ENCODE results near the gene TUBB2A. TPM values are rescaled to one million over a fixed set of nuclear protein-coding genes. Genes with fewer than 3 reads are reported as not detected.

Gene TUBB2A
- total and polyA plus RNA-seq, 2 of the 13 experiments (the other 11 are each of a cell fraction or from before 2014, with no cell fraction given), result 35.3 to 106 TPM

DNA sequence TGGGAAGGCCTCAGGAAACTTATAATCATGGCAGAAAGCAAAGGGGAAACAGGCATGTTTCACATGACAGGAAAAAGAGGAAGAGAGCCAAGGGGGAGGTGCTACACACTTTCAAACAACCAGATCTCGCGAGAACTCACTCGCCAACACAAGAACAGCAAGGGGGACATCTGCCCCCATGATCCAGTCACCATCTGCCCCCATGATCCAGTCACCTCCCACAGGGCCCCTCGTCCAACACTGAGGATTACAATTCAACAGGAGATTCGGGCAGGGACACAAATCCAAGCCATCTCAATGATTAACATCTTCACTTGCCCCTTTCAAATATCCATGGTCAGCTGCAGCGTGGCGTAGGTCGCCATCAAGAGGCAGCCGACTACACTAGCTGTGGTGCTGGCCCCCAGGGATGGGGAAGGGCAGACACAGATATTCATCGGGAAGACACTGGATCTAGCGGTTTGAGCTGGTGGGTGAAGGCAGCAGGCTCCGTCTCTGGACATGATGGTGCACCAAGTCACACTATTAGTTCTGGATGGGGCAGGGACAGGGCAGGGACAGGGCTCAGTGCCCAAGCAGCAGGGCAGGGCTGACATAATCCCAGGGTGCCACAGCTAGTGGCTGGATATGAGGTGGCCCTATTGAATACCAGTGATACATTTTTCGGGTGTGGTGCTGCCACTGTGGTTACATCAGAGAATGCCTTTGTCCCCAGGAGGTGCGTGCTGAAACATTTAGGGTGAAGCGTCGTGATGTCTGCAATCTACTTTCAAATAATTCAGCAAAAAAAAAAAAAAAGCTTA is 38.6 kb upstream of the TUBB2A start (continued):
- no peak for TF ChIP-seq ZNF256 (CRISPR knock-in tag; conservative IDR thresholded peaks at IDR 0.05)
- peak; percentile 74; the same call in 1 of the 2 replicates for TF ChIP-seq SP1 (IDR thresholded peaks at IDR 0.05)
- TF ChIP-seq SP1 (CRISPR knock-in tag; IDR thresholded peaks at IDR 0.05), result peak; percentile 25; the same call in 1 of the 2 replicates
- TF ChIP-seq, protein P1, sequence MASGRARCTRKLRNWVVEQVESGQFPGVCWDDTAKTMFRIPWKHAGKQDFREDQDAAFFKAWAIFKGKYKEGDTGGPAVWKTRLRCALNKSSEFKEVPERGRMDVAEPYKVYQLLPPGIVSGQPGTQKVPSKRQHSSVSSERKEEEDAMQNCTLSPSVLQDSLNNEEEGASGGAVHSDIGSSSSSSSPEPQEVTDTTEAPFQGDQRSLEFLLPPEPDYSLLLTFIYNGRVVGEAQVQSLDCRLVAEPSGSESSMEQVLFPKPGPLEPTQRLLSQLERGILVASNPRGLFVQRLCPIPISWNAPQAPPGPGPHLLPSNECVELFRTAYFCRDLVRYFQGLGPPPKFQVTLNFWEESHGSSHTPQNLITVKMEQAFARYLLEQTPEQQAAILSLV (CRISPR knock-in tag; IDR thresholded peaks at IDR 0.05; ENCODE audit: borderline replicate concordance), result peak; percentile 56; the same call in 1 of the 2 replicates
- peak; percentile 37 for TF ChIP-seq TBX2 (CRISPR knock-in tag; IDR thresholded peaks at IDR 0.05; ENCODE audit: borderline replicate concordance)
- TF ChIP-seq ZNF788 (CRISPR knock-in tag; IDR thresholded peaks at IDR 0.05; ENCODE audit: borderline replicate concordance), result peak; percentile 54; the same call in 1 of the 2 replicates
- peak; percentile 85; the same call in 1 of the 2 replicates for TF ChIP-seq POLR2AphosphoS5 (IDR thresholded peaks at IDR 0.05; ENCODE audit: low read depth, low read length)
- TF ChIP-seq, protein P2, sequence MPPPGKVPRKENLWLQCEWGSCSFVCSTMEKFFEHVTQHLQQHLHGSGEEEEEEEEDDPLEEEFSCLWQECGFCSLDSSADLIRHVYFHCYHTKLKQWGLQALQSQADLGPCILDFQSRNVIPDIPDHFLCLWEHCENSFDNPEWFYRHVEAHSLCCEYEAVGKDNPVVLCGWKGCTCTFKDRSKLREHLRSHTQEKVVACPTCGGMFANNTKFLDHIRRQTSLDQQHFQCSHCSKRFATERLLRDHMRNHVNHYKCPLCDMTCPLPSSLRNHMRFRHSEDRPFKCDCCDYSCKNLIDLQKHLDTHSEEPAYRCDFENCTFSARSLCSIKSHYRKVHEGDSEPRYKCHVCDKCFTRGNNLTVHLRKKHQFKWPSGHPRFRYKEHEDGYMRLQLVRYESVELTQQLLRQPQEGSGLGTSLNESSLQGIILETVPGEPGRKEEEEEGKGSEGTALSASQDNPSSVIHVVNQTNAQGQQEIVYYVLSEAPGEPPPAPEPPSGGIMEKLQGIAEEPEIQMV (CRISPR knock-in tag; IDR thresholded peaks at IDR 0.05; ENCODE audit: low read depth), result peak; percentile 79; the same call in 1 of the 2 replicates
- TF ChIP-seq, protein P3, sequence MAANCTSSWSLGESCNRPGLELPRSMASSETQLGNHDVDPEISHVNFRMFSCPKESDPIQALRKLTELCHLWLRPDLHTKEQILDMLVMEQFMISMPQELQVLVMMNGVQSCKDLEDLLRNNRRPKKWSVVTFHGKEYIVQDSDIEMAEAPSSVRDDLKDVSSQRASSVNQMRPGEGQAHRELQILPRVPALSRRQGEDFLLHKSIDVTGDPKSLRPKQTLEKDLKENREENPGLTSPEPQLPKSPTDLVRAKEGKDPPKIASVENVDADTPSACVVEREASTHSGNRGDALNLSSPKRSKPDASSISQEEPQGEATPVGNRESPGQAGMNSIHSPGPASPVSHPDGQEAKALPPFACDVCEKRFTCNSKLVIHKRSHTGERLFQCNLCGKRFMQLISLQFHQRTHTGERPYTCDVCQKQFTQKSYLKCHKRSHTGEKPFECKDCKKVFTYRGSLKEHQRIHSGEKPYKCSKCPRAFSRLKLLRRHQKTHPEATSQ (CRISPR knock-in tag; IDR thresholded peaks at IDR 0.05; ENCODE audit: borderline replicate concordance), result peak; percentile 91; the same call in 1 of the 2 replicates
- peak; percentile 46 for TF ChIP-seq ASH2L (IDR thresholded peaks at IDR 0.05; ENCODE audit: insufficient read length, low read depth, low read length)
- TF ChIP-seq MBD4 (IDR thresholded peaks at IDR 0.05; ENCODE audit: borderline replicate concordance, low read length), result no peak
- TF ChIP-seq CCAR2 (optimal IDR thresholded peaks at IDR 0.05; ENCODE audit: low read depth, low read length), result no peak
- no peak for TF ChIP-seq MATR3 (CRISPR knock-in tag; IDR thresholded peaks at IDR 0.05)
- TF ChIP-seq, protein P4, sequence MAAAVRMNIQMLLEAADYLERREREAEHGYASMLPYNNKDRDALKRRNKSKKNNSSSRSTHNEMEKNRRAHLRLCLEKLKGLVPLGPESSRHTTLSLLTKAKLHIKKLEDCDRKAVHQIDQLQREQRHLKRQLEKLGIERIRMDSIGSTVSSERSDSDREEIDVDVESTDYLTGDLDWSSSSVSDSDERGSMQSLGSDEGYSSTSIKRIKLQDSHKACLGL (CRISPR knock-in tag; IDR thresholded peaks at IDR 0.05), result peak; percentile 63; the same call in 1 of the 2 replicates
- TF ChIP-seq MED13 (CRISPR knock-in tag; IDR thresholded peaks at IDR 0.05), result no peak
- TF ChIP-seq ZBTB20 (CRISPR knock-in tag; IDR thresholded peaks at IDR 0.05; ENCODE audit: borderline replicate concordance, low read depth), result peak; percentile 62; the same call in 1 of the 2 replicates
- TF ChIP-seq SIN3B (IDR thresholded peaks at IDR 0.05; ENCODE audit: low read length), result no peak
- TF ChIP-seq TAF1 (CRISPR knock-in tag; IDR thresholded peaks at IDR 0.05), result peak; percentile 71
- TF ChIP-seq MTF1 (CRISPR knock-in tag; IDR thresholded peaks at IDR 0.05), result no peak
- TF ChIP-seq, protein P5, sequence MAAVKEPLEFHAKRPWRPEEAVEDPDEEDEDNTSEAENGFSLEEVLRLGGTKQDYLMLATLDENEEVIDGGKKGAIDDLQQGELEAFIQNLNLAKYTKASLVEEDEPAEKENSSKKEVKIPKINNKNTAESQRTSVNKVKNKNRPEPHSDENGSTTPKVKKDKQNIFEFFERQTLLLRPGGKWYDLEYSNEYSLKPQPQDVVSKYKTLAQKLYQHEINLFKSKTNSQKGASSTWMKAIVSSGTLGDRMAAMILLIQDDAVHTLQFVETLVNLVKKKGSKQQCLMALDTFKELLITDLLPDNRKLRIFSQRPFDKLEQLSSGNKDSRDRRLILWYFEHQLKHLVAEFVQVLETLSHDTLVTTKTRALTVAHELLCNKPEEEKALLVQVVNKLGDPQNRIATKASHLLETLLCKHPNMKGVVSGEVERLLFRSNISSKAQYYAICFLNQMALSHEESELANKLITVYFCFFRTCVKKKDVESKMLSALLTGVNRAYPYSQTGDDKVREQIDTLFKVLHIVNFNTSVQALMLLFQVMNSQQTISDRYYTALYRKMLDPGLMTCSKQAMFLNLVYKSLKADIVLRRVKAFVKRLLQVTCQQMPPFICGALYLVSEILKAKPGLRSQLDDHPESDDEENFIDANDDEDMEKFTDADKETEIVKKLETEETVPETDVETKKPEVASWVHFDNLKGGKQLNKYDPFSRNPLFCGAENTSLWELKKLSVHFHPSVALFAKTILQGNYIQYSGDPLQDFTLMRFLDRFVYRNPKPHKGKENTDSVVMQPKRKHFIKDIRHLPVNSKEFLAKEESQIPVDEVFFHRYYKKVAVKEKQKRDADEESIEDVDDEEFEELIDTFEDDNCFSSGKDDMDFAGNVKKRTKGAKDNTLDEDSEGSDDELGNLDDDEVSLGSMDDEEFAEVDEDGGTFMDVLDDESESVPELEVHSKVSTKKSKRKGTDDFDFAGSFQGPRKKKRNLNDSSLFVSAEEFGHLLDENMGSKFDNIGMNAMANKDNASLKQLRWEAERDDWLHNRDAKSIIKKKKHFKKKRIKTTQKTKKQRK (IDR thresholded peaks at IDR 0.05; ENCODE audit: low read length), result no peak

Data from HepG2 (cell line).